Measurements from ENCODE around the gene USH1G. TPM values are rescaled to one million over a fixed set of nuclear protein-coding genes. Genes with fewer than 3 reads are reported as not detected.

The USH1G gene
- total and polyA plus RNA-seq, 2 of the 13 experiments (the other 11 are each of a cell fraction or from before 2014, with no cell fraction given), result 0.04 TPM; not detected in 1

DNA sequence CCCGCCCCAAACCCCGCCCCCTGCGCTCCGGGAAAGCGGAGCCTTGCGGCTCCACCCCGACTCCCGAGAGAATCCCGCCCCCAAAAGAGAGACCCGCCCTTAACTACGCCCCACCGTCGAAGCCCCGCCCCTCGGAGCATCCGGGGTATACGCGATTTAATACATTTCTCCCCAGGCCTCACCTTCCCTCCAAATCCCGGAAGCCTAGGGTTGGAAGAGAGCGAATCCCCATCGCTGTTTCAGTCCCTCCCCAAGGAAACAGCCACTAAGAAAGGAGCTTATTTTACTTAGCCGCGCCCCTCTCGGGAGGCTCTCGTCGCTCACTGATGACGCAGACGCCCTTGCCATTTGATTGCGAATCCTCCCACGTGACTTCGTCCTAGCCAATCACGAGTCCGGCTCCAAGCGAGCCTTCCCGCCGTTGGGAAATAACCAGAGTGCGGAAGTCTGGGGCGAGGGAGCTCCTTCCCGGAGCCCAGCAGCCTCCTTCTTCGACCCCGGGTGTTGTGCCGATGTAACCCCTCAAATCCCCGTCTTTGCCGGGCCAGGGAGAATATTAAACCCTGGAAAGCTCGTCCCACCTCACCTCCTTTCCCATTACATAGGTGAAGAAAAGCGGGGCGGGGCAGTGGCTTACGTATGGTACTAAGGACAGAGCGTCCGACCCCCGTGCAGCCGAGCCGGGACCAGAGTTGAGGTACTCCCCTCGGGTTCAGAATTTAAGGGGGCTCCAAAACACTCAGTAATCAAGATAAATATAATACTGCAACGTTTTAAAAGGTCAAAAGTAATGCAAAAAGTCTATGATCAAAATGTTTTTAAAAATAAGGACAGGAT lies 49.8 kb downstream of the USH1G start (continued):
- TF ChIP-seq ZNF180 (CRISPR knock-in tag; IDR thresholded peaks at IDR 0.05; ENCODE audit: borderline replicate concordance, low read depth), result no peak
- TF ChIP-seq, protein P1, sequence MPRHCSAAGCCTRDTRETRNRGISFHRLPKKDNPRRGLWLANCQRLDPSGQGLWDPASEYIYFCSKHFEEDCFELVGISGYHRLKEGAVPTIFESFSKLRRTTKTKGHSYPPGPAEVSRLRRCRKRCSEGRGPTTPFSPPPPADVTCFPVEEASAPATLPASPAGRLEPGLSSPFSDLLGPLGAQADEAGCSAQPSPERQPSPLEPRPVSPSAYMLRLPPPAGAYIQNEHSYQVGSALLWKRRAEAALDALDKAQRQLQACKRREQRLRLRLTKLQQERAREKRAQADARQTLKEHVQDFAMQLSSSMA (CRISPR knock-in tag; IDR thresholded peaks at IDR 0.05), result peak; percentile 38; the same call in 1 of the 2 replicates
- TF ChIP-seq KLF12 (CRISPR knock-in tag; IDR thresholded peaks at IDR 0.05; ENCODE audit: borderline replicate concordance), result no peak; the same call in 1 of the 2 replicates
- TF ChIP-seq, protein P2, sequence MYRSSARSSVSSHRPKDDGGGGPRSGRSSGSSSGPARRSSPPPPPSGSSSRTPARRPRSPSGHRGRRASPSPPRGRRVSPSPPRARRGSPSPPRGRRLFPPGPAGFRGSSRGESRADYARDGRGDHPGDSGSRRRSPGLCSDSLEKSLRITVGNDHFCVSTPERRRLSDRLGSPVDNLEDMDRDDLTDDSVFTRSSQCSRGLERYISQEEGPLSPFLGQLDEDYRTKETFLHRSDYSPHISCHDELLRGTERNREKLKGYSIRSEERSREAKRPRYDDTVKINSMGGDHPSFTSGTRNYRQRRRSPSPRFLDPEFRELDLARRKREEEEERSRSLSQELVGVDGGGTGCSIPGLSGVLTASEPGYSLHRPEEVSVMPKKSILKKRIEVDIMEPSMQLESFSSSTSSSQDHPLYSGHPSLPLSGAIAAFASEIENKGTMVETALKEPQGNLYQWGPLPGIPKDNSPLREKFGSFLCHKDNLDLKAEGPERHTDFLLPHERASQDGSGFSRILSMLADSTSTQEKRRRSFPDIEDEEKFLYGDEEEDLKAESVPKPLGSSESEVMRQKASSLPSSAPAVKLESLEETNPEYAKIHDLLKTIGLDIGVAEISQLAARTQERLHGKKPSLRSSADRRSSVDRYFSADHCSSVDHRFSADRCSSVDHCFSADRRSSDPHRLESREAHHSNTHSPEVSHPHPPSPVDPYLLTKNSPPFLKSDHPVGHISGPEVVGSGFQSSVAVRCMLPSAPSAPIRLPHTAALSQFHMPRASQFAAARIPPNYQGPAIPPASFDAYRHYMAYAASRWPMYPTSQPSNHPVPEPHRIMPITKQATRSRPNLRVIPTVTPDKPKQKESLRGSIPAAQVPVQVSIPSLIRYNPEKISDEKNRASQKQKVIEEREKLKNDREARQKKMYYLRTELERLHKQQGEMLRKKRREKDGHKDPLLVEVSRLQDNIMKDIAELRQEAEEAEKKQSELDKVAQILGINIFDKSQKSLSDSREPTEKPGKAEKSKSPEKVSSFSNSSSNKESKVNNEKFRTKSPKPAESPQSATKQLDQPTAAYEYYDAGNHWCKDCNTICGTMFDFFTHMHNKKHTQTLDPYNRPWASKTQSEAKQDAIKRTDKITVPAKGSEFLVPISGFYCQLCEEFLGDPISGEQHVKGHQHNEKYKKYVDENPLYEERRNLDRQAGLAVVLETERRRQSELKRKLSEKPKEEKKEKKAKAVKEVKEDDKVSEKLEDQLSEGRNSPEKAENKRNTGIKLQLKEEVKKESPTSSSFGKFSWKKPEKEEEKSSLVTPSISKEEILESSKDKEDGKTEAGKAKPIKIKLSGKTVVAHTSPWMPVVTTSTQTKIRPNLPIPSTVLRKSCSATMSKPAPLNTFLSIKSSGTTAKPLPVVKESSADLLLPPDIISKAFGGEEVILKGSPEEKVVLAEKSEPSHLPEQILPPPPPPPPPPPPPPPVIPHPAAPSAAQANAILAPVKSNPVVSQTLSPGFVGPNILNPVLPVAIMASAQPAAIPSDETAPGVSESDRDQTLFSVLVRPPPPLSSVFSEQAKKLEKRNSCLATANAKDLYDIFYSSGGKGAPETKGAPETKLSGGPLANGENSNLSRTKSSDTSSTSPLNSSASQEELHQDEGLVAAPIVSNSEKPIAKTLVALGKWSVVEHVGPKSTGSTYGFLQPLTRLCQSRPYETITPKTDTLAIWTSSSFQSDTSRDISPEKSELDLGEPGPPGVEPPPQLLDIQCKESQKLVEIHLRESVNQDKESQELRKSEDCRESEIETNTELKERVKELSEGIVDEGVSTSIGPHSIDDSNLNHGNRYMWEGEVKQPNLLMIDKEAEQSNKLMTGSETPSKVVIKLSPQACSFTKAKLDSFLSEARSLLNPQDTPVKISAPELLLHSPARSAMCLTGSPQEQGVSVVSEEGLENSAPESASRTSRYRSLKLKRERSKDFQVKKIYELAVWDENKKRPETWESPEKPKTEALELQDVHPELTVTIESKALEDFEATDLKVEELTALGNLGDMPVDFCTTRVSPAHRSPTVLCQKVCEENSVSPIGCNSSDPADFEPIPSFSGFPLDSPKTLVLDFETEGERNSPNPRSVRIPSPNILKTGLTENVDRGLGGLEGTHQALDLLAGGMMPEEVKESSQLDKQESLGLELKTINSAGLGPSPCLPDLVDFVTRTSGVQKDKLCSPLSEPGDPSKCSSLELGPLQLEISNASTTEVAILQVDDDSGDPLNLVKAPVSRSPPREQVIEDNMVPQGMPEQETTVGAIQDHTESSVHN (CRISPR knock-in tag; IDR thresholded peaks at IDR 0.05), result no peak
- 0 out of 2 replicates have a peak, but pooled peaks have one; percentile 23 for TF ChIP-seq ZNF431 (CRISPR knock-in tag; IDR thresholded peaks at IDR 0.05; ENCODE audit: borderline replicate concordance, low read depth)
- TF ChIP-seq, protein P3, sequence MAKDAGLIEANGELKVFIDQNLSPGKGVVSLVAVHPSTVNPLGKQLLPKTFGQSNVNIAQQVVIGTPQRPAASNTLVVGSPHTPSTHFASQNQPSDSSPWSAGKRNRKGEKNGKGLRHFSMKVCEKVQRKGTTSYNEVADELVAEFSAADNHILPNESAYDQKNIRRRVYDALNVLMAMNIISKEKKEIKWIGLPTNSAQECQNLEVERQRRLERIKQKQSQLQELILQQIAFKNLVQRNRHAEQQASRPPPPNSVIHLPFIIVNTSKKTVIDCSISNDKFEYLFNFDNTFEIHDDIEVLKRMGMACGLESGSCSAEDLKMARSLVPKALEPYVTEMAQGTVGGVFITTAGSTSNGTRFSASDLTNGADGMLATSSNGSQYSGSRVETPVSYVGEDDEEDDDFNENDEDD (CRISPR knock-in tag; IDR thresholded peaks at IDR 0.05; ENCODE audit: borderline replicate concordance), result peak; percentile 99

Data from HepG2 (cell line).